GM12891 (cell line): ENCODE data around the gene NADSYN1.

Experiments
- POLR2A ChIP-seq: IDR thresholded peaks from 2 replicates; pipeline ENCODE4 v1.6.1; 2011; ENCODE audit warnings: low read depth, low read length, control low read depth
- POLR2AphosphoS5 ChIP-seq: IDR thresholded peaks from 2 replicates; pipeline ENCODE4 v1.6.1; 2011; ENCODE audit warnings: low read depth, low read length, control low read depth

GRCh38 chr11:71453037-71453917, at the start of gene NADSYN1:
- TF ChIP-seq POLR2A (peak; percentile 46; the same call in 1 of the 2 replicates), POLR2AphosphoS5 (0 out of 2 replicates have a peak, but pooled peaks have one; percentile 36)
